OCI-LY7 (cell line): ENCODE results near the gene TMEM80.

Experiments
- EZH2phosphoT487 ChIP-seq: fragments of 200-600 bp; sonication (generic); IDR thresholded peaks from 2 replicates; pipeline ENCODE4 v1.6.1; 2018; ENCODE audit warnings: low read depth, borderline replicate concordance, mild to moderate bottlenecking, mixed run types, antibody characterized with exemption, low read length, moderate library complexity, mixed read lengths
- TF ChIP-seq, protein P1 (sequence below): fragments of 200-600 bp; sonication (generic); conservative IDR thresholded peaks from 2 replicates; pipeline ENCODE4 v1.5.1; 2014; ENCODE audit warnings: mild to moderate bottlenecking, antibody characterized with exemption, low read length, moderate library complexity, mixed read lengths

DNA sequence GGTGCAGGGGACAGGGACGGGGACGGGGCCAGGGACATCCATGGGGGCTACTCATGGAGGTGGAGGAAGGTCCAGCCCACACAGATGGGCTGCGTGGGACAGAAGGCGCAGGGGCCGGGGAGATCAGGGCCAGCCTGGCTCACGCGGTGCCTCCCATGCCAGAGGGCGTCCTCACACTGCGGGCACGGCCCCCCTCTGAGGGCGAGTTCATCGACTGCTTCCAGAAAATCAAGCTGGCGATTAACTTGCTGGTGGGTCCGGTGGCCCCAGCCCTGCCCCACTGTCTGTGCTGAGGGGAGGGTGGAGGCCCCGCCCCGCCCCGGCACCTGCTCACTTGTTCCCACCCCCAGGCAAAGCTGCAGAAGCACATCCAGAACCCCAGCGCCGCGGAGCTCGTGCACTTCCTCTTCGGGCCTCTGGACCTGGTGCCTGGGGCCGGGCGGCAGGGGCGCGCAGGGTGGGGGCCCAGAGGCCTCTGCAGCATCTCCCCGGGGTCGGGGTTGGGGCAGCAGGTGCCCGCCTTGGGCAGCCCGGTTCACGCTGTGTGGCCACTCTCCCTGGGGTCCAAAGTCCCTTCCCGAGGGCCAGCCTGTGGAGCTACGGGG, 26.2 kb downstream of the TMEM80 start:
- TF ChIP-seq, protein P1, sequence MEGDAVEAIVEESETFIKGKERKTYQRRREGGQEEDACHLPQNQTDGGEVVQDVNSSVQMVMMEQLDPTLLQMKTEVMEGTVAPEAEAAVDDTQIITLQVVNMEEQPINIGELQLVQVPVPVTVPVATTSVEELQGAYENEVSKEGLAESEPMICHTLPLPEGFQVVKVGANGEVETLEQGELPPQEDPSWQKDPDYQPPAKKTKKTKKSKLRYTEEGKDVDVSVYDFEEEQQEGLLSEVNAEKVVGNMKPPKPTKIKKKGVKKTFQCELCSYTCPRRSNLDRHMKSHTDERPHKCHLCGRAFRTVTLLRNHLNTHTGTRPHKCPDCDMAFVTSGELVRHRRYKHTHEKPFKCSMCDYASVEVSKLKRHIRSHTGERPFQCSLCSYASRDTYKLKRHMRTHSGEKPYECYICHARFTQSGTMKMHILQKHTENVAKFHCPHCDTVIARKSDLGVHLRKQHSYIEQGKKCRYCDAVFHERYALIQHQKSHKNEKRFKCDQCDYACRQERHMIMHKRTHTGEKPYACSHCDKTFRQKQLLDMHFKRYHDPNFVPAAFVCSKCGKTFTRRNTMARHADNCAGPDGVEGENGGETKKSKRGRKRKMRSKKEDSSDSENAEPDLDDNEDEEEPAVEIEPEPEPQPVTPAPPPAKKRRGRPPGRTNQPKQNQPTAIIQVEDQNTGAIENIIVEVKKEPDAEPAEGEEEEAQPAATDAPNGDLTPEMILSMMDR: no peak
- TF ChIP-seq EZH2phosphoT487: no peak
